ENCODE measurements around the gene PRR23B.

PRR23B gene

DNA sequence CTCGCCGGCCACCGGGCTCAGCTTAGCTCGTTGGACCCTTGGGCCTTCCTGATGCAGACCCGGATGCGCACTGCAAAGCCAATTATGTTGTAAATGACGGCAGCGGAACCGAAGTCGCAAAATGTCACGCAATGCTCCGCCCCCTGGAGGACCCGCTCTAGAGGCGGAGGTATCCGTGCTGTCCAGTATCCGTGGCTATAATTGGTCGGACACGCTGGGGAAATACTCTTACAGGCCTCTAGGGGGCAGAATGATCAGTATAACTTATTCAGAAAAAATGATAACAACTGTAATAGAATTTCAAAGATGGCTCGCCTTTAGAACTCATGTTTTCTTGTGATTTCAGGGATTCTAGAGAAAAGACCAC, at the start of gene PRR23B:
PRR23B (minus strand) TSS at position 59 of the 367 bp plus-strand sequence. CDS start 265 bp downstream, outside the sequence.
- no peak within 1 kb of the TSS for H3K4me3 ChIP-seq (ENCODE audit: low read depth, low read length)
- TF ChIP-seq, protein P1, sequence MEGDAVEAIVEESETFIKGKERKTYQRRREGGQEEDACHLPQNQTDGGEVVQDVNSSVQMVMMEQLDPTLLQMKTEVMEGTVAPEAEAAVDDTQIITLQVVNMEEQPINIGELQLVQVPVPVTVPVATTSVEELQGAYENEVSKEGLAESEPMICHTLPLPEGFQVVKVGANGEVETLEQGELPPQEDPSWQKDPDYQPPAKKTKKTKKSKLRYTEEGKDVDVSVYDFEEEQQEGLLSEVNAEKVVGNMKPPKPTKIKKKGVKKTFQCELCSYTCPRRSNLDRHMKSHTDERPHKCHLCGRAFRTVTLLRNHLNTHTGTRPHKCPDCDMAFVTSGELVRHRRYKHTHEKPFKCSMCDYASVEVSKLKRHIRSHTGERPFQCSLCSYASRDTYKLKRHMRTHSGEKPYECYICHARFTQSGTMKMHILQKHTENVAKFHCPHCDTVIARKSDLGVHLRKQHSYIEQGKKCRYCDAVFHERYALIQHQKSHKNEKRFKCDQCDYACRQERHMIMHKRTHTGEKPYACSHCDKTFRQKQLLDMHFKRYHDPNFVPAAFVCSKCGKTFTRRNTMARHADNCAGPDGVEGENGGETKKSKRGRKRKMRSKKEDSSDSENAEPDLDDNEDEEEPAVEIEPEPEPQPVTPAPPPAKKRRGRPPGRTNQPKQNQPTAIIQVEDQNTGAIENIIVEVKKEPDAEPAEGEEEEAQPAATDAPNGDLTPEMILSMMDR (IDR thresholded peaks at IDR 0.05; ENCODE audit: low read depth, low read length, missing control alignments) = no peak
- in situ Hi-C loops (cut with HindIII; ENCODE audit: low sequenced_read_pairs) = no loop called here
- DNase-seq (ENCODE audit: low read depth) = no peak

DNA sequence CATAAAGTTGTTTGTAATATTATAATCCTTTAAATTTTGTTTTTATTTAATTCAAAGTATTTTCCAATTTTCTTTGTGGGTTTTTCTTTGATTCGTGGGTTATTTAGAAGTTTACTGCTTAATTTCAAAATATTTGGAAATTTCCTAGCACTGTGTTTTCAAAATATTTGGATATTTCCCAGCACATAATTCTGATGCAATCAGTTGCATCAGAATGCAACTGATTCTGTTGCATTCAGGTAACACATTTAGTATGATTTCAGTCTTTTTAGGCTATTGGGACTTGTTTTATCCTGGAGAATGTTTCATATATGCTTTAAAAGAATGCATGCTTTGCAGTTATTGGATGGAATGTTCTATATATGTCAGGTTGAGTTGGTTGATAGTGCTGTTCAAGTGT, 42.2 kb upstream of the PRR23B start:
- TF ChIP-seq, protein P1 (IDR thresholded peaks at IDR 0.05; ENCODE audit: low read depth, low read length, missing control alignments) = no peak
- no peak for DNase-seq (ENCODE audit: low read depth)
- in situ Hi-C loops (cut with HindIII; ENCODE audit: low sequenced_read_pairs) = no loop called here

DNA sequence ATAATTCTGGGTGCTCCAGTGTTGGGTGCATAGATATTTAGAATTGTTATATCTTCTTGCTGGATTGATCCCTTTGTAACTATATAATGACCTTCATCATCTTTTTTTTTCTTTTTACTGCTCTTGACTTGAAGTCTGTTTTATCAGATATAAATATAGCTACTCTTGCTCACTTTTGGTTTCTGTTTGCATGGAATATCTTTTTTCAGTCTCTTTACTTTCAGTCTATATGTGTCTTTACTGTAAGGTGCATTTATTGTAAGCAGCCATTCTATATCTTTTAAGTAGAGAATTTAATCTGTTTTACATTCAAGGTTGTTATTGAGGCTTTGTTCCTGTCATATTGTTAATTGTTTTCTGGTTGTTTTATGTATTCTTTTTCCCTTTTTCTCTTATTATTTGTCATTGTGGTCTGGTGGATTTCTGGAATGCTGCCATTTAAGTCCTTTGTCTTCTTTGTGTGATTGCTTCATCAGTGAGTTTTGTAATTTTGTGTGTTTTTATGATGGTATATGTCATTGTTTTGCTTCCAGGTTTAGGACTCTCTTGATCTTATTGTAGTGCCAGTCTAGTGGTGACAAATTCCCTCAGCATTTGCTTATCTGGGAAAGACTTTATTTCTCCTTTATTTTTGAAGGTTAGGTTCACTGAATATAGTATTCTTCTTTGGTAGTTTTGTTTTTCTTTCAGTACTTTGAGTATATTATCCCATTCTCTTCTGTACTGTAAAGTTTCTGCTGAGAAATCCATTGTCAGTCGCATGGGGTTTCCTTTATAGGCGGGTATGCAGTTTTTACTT, 32.3 kb upstream of the PRR23B start:
- no peak for DNase-seq (ENCODE audit: low read depth)
- TF ChIP-seq, protein P1 (IDR thresholded peaks at IDR 0.05; ENCODE audit: low read depth, low read length, missing control alignments) = no peak
- in situ Hi-C loops (cut with HindIII; ENCODE audit: low sequenced_read_pairs) = no loop called here
- H3K4me3 ChIP-seq (ENCODE audit: low read depth, low read length) = no peak overlapping the region

More for the DNA sequence above, 42.2 kb upstream of the PRR23B start:
- no peak overlapping the region for H3K4me3 ChIP-seq (ENCODE audit: low read depth, low read length)

DNA sequence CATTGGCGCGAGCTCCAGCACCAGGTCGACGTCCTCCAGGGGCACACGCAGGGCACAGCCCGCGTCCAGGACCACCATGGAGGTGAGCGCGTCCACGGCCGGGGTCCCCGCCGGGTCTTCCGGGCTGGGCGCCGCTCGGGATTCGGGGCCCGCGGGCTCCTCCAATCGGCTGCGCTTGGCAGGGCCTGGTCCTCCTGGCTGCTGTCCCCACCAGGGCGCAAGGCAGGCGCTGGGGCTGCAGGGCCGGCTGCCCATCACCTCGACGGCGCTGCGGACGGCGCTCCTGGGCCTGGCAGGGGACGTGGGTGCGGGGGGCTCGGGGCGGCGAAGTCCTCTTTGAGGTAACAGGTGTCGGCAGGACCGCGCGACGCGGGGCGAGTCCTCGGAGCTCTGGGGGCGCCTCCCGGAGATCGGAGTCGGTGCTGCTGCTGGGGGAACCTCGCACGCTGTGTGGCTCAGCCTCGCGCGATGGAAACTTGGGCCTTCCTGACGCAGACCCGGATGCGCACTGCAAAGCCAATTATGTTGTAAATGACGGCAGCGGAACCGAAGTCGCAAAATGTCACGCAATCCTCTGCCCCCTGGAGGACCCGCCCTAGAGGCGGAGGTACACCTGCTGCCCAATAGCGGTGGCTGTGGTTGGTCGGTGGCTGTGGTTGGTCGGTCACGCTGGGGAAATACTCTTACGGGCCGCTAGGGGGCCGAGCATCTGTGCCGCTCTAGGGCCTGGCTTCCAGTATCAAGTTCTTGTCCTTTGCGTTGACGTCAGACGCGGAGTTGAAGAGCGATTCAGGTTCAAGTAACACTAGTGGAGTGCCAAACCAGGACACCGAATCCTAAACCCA, 23.9 kb upstream of the PRR23B start, which contains the start of gene PRR23C:
PRR23C (minus strand) TSS at position 527 of the 845 bp plus-strand sequence; CDS start at position 255, 272 bp downstream.
- H3K4me3 ChIP-seq (ENCODE audit: low read depth, low read length) = no peak within 1 kb of the TSS
- in situ Hi-C loops (cut with HindIII; ENCODE audit: low sequenced_read_pairs) = no loop called here
- TF ChIP-seq, protein P1 (IDR thresholded peaks at IDR 0.05; ENCODE audit: low read depth, low read length, missing control alignments) = no peak
- DNase-seq (ENCODE audit: low read depth) = no peak

DNA sequence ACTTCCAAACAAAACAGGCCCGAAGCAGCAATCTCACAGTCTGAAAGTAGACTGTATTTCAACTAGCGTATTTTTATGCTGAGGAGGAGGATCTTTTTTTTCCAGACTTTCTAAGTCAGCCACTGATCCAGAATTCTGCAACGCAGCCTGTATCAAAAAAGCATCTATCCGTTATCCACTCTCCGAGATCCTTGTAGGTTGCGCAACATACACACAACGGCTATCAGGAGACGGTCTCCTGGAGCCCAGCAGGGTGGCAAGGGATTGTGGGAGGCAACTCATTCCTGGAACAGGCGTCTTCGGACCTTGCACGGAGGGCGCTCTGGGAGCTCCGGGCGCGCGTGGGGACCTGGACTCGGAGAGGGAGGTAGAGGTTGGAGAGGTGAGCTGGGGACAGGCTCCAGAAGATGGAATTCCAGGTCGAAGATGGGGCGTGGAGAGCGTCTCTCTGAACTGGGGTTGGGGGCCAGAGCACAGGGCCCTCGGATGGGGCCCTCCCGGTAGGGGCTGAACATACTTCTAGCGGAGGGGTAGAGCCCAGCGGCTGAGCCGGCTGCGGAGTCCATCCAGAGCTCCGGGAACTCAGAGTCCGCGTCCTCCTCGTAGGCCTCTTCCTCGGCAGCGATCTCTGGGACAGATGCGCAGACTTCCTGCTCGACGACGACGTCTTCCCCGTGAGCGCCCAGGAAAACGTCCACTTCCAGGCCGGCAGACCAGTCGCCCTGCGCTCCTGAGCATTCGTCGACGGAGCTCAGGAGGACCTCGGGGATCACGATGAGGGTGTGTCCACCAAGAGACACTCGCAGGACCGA, 23.0 kb upstream of the PRR23B start:
- no peak overlapping the region for H3K4me3 ChIP-seq (ENCODE audit: low read depth, low read length)
- in situ Hi-C loops (cut with HindIII; ENCODE audit: low sequenced_read_pairs) = no loop called here
- TF ChIP-seq, protein P1 (IDR thresholded peaks at IDR 0.05; ENCODE audit: low read depth, low read length, missing control alignments) = no peak
- no peak for DNase-seq (ENCODE audit: low read depth)

DNA sequence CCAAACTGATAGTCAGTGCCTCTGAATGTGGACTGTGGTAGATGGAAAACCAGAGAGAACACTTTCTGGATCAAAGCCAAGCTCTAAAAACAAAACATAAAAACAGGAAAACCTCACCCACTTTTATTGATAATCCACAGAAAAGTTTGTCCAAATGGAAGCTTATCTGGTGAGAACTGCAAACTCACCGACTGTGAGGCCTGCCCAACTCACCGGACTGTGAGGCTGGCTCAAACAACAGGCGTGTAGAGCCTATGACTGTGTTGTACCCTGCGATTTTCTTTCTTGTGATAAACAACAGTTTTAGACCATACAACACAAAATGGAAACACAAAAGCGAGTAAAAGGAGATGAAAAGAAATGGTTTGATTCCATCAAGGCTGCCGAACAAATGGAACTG, 16.8 kb upstream of the PRR23B start:
- in situ Hi-C loops (cut with HindIII; ENCODE audit: low sequenced_read_pairs) = no loop called here
- no peak overlapping the region for H3K4me3 ChIP-seq (ENCODE audit: low read depth, low read length)
- no peak for DNase-seq (ENCODE audit: low read depth)
- TF ChIP-seq, protein P1 (IDR thresholded peaks at IDR 0.05; ENCODE audit: low read depth, low read length, missing control alignments) = no peak

Data from astrocyte of the cerebellum (primary cell).